Motor neuron (in vitro differentiated cells): Measurements from ENCODE around the gene SLC12A7. TPM values are rescaled to one million over a fixed set of nuclear protein-coding genes. Genes with fewer than 3 reads are reported as not detected.
"Not testable (repeated sequence)": the region's sequence is repeated elsewhere in the genome, so short reads cannot be mapped to it uniquely, and the experiment has no call there.

ENCODE experiments used
- ATAC-seq, 8 experiments: fragments of 200-7000 bp; cut with Tn5 transposase; replicated peaks in 6 of 8; 2 replicates each; pipeline ENCODE4 v1.8.0; 2021; ENCODE audit warnings: mild to moderate bottlenecking in 8 of 8, moderate library complexity in 8 of 8
- H3K27ac ChIP-seq, 2 donors: fragments of 250-450 bp; sonication (Bioruptor Pico); 2 replicates each; pipeline ENCODE4 v1.9.0; 2021; ENCODE audit warnings: antibody characterized with exemption in 2 of 2, mild to moderate bottlenecking in 2 of 2, moderate library complexity in 1 of 2
- H3K4me1 ChIP-seq, 2 donors: fragments of 250-450 bp; sonication (Bioruptor Pico); replicated peaks in 1 of 2; 2 replicates each; pipeline ENCODE4 v1.6.1; 2021; ENCODE audit warnings: antibody characterized with exemption in 2 of 2, mild to moderate bottlenecking in 2 of 2, moderate library complexity in 1 of 2
- H3K4me3 ChIP-seq, 5 donors: fragments of 250-450 bp; sonication (Bioruptor Pico); 2 replicates each; pipeline ENCODE4 v1.9.0; 2021; ENCODE audit warnings: antibody characterized with exemption in 5 of 5, mild to moderate bottlenecking in 5 of 5, moderate library complexity in 4 of 5
- WGBS, 10 experiments: fragments of 450-650 bp; shearing (Covaris generic); methylation state at CpG; one replicate each; pipeline ENCODE4 v1.0.0; 2022; 5-methylcytosine and 5-hydroxymethylcytosine counted together
- in situ Hi-C, 9 experiments: fragments of 400-800 bp; cut with MboI; loops; one replicate each; pipeline ENCODE4 v1.15.0; 2021; ENCODE audit warnings: low sequenced_read_pairs in 9 of 9, low pct_unique_long_range_greater_than_20kb in 2 of 9; ENCODE audit not compliant: unreplicated experiment in 9 of 9
- total RNA-seq, 8 experiments: library from RNA; unstranded; fragments of 300-600 nt; gene quantifications; 2 replicates each; pipeline versions ENCODE4 v1.2.3 to v1.2.4, GENCODE V29; 2022

Gene SLC12A7
- 10 to 100 TPM in 3 of 8 experiments, 1 to 10 TPM in 5; 2.0 to 14.4 (median 6.7) TPM for total RNA-seq

- Histone ChIP-seq H3K27ac (peak within 1 kb of the TSS in 1 of 2 donors; percentile 12), H3K4me3 (peak within 1 kb of the TSS; percentile 40 to 73 (median 68)), H3K4me1 (peaks cover 5 to 15% of the 10 kb centered on the region in 2 donors)
- in situ Hi-C loops, result no loop called here
- peak; percentile 43 to 78 (median 63) for ATAC-seq
- WGBS, 10 experiments, result no CpG with 5 or more reads among the region's 79 CpGs
These were observed at the start of gene SLC12A7 for GRCh38 chr5:1111727-1112289. Gene SLC12A7 (minus strand): TSS chr5:1112063. CDS start chr5:1111991, 72 bp downstream.

GRCh38 chr5:1161108-1161832, 49.4 kb upstream of the SLC12A7 start:
- 52 to 100% (median 84%) methylated on average over 1 to 12 of the region's 23 CpGs; no CpG with 5 or more reads in 2 of the 10 experiments for WGBS, 10 experiments
- in situ Hi-C loops, result loop anchor here in 5 of 9 experiments (25.0 kb wide), 2 partner anchors 224 to 476 kb away; no protein-coding TSS in a partner anchor
- Histone ChIP-seq H3K4me1 (peaks cover 0 to 8% of the 10 kb centered on the region in 2 donors), H3K27ac (no peak overlapping the region), H3K4me3 (no peak overlapping the region)
- ATAC-seq, result peak in 6 of 8 experiments; percentile 7 to 65 (median 28)

- in situ Hi-C loops, result loop anchor here in 5 of 9 experiments (25.0 kb wide), 2 partner anchors 223 to 477 kb away; no protein-coding TSS in a partner anchor
- WGBS, 10 experiments, result 0 to 84% (median 40%) methylated on average over 1 to 4 of the region's 4 CpGs; no CpG with 5 or more reads in 3 of the 10 experiments
- Histone ChIP-seq H3K4me1 (peaks cover 2 to 15% of the 10 kb centered on the region in 2 donors), H3K27ac (no peak overlapping the region), H3K4me3 (no peak overlapping the region)
- ATAC-seq, result no peak
These were observed 48.0 kb upstream of the SLC12A7 start for GRCh38 chr5:1159774-1160406.

- ATAC-seq, result no peak
- Histone ChIP-seq H3K4me1 (peaks cover 2 to 17% of the 10 kb centered on the region in 2 donors), H3K27ac (no peak overlapping the region), H3K4me3 (no peak overlapping the region)
- in situ Hi-C loops, result loop anchor here in 5 of 9 experiments (25.0 kb wide), 2 partner anchors 222 to 478 kb away; no protein-coding TSS in a partner anchor
- 0 to 100% (median 72%) methylated on average over 1 to 6 of the region's 11 CpGs for WGBS, 10 experiments
These were observed 47.4 kb upstream of the SLC12A7 start for GRCh38 chr5:1159341-1159675.

GRCh38 chr5:1158647-1159340, 46.9 kb upstream of the SLC12A7 start:
- in situ Hi-C loops, result loop anchor here in 5 of 9 experiments (25.0 kb wide), 2 partner anchors 221 to 479 kb away; no protein-coding TSS in a partner anchor
- Histone ChIP-seq H3K27ac (no peak overlapping the region), H3K4me3 (no peak overlapping the region), H3K4me1 (peaks cover 2 to 17% of the 10 kb centered on the region in 2 donors)
- 57 to 100% (median 81%) methylated on average over 2 to 8 of the region's 20 CpGs; no CpG with 5 or more reads in 4 of the 10 experiments for WGBS, 10 experiments
- ATAC-seq, result no peak

DNA sequence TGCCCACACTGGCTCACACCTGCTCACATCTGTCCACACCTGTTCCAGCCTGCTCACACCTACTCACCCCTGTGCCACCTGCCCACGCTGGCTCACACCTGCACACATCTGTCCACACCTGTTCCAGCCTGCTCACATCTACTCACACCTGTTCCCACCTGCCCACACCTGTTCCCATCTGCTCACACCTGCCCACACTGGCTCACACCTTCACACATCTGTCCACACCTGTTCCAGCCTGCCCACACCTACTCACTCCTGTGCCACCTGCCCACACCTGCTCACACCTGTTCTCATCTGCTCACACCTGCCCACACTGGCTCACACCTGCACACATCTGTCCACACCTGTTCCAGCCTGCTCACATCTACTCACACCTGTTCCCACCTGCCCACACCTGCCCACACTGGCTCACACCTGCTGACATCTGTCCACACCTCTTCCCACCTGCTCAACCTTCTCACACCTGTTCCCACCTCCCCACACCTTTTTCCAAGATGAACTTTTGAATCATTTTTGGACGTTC, 45.7 kb upstream of the SLC12A7 start:
- 0 to 50% (median 20%) methylated on average over 1 of the region's 2 CpGs; no CpG with 5 or more reads in 3 of the 10 experiments for whole genome bisulfite sequencing, 10 experiments

DNA sequence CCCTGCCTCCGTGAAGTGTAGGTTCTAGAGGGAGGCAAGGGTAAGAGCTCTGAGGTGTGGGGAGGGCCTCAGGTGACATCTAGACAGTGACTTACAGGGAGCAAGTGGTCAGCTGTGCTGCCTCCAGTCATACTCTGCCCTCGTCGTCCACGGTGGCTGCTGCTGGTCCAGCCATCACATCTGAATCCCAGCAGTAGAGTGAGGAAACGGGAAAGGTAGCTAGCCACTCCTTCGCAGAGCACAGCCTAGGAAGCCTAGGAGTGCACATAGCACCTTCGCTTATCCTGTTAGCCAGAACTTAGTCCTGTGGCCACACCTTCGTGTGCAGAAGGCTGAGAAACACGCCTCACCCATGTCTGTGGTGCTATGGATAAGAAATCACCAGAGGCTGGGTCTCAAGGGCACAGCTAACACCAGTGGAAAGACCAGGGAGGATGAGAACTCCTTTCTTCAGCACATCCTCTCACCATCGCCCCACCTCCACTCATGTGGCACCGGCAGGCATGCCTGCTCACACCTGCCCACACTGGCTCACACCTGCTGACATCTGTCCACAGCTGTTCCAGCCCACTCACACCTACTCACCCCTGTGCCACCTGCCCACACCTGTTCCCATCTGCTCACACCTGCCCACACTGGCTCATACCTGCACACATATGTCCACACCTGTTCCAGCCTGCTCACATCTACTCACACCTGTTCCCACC, 45.0 kb upstream of the SLC12A7 start:
- H3K4me1 ChIP-seq, result peaks cover 2 to 17% of the 10 kb centered on the region in 2 donors
- 40 to 100% (median 80%) methylated on average over 1 to 4 of the region's 11 CpGs; no CpG with 5 or more reads in 7 of the 10 experiments for WGBS, 10 experiments
- ATAC-seq, result no peak
- no peak overlapping the region for H3K27ac ChIP-seq
- in situ Hi-C loops, result loop anchor here in 5 of 9 experiments (25.0 kb wide), 2 partner anchors 220 to 480 kb away; no protein-coding TSS in a partner anchor
- H3K4me3 ChIP-seq, result no peak overlapping the region

More for the DNA sequence above, 45.7 kb upstream of the SLC12A7 start:
- peaks cover 2 to 17% of the 10 kb centered on the region in 2 donors for H3K4me1 ChIP-seq
- H3K27ac ChIP-seq, ATAC-seq, H3K4me3 ChIP-seq: not testable (repeated sequence)
- in situ Hi-C loops, result loop anchor here in 5 of 9 experiments (25.0 kb wide), 2 partner anchors 220 to 480 kb away; no protein-coding TSS in a partner anchor

DNA sequence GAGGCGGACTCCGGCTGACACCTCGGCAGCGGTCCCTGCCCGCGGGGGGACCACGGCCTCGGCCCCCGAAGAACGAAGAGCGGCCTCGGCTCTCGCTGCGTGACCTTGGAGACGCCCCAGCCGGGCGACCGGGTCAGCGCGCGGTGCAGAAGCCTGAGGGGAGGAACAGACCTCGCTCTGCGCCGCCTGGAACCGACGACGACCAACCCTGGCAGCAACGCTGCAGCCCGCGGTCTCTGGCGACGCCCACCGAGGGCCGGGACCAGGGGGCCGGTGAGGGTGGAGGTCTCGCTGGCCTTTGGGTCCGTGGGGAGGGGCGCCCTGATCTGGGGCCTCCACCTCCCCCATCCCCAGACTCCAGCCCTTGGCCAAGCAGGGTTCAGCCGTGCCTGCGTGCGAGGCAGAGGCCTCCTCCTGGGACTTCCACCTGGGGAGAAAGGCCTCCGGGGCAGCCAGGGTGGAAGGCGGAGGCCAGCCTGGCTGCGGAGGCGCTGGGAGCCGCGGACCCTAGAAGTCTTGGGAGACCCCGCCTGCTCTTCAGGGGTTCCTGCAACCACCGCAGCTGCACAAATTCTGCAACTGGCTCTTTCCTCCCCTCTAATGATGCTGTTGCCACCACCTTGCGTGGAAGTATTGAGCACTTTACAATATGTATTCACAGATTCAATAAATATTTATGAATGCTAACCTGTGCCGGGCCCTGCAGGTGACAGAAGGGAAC, 44.3 kb upstream of the SLC12A7 start:
- in situ Hi-C loops, result loop anchor here in 5 of 9 experiments (25.0 kb wide), 2 partner anchors 219 to 481 kb away; no protein-coding TSS in a partner anchor
- H3K27ac ChIP-seq, result peak overlapping the region in 1 of 2 donors; percentile 43
- 0 to 100% (median 67%) methylated on average over 1 to 3 of the region's 51 CpGs; no CpG with 5 or more reads in 7 of the 10 experiments for WGBS, 10 experiments
- ATAC-seq, result peak in 6 of 8 experiments; percentile 17 to 73 (median 66)
- peaks cover 2 to 17% of the 10 kb centered on the region in 2 donors for H3K4me1 ChIP-seq
- peak overlapping the region in 3 of 5 donors; percentile 8 to 22 (median 19) for H3K4me3 ChIP-seq

DNA sequence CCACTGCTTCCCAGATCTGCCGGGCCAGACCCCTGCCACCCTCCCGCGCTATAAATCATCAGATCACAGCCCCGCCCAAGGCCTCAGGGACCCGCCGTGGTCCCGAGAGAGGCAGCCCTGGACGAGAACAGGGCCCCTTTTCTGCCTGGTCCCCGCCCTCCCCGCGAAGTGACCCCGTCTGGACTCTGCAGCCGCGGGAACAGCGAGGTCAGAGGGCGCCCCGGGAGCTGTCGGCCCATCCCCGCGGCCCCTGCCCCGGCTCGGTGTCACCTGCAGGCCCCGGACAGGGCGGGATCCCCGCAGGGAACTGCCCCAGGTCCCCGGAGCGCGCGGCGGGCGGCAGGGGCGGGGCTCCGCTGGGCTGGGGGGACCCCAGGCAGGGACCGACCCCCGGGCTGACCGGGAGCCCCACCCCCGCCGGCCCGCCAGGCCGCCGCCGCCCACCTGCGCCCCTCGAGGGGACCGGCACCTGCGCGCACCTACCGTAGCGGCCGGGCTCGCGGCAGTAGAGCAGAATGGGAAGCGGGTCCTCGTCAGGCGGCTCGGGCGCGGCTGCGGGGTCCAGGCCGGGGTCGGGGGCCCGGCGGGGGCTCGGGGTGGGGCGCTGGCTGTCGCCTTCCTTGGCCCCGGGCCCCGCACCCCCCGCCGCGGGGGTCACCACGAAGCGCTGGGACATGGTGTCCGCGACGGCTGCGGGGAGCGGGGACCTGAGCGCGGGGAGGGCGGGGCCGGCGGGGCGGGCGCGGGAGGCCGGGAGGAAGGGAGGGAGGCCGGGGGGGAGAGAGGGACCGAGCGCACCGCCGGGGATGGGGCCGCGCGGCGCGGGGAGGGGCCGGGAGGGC, 43.5 kb upstream of the SLC12A7 start:
- Histone ChIP-seq H3K4me3 (peak overlapping the region in 3 of 5 donors; percentile 8 to 22 (median 19)), H3K27ac (peak overlapping the region in 1 of 2 donors; percentile 43), H3K4me1 (peaks cover 2 to 20% of the 10 kb centered on the region in 2 donors)
- ATAC-seq, result peak in 5 of 8 experiments; percentile 38 to 72 (median 66)
- in situ Hi-C loops, result loop anchor here in 5 of 9 experiments (25.0 kb wide), 2 partner anchors 218 to 482 kb away; no protein-coding TSS in a partner anchor
- WGBS, 10 experiments, result 15% methylated on average over 4 of the region's 98 CpGs; no CpG with 5 or more reads in 9 of the 10 experiments

DNA sequence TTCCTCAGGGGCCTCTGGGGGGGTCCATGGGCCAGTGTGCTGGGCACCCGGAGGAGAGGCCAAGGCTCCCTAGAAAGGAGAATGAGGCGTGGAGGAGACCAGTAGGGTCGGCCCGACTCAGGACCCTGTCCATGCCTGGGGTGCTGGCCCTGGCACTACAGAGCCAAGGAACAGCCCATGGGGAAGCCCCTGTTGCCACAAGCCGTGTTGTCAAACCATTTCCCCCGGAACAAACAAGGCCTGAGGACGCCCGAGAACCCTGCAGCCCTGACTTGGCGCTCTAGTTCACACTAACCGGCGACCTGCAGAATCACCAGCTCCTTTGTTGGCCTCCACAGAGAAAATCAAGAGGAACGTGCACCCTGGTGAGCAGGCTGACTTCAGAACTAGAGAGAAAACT, 41.6 kb upstream of the SLC12A7 start:
- H3K27ac ChIP-seq, result no peak overlapping the region
- WGBS, 10 experiments, result 50 to 90% (median 60%) methylated on average over 1 to 2 of the region's 12 CpGs; no CpG with 5 or more reads in 7 of the 10 experiments
- no peak for ATAC-seq
- in situ Hi-C loops, result loop anchor here in 5 of 9 experiments (25.0 kb wide), 2 partner anchors 216 to 484 kb away; no protein-coding TSS in a partner anchor
- no peak overlapping the region for H3K4me3 ChIP-seq
- peaks cover 2 to 16% of the 10 kb centered on the region in 2 donors for H3K4me1 ChIP-seq
